GM21526 (cell line): ENCODE data around the gene CPNE5.

Source experiments
- ATAC-seq: cut with Tn5 transposase; IDR thresholded peaks from one replicate; pipeline ENCODE4 v1.9.1; 2021; ENCODE audit warnings: moderate library complexity; ENCODE audit not compliant: unreplicated experiment, low FRiP score

The CPNE5 gene

GRCh38 chr6:36692220-36692619 lies 147.0 kb downstream of the CPNE5 start:
- no peak for ATAC-seq

- ATAC-seq, result no peak
These were observed 147.6 kb downstream of the CPNE5 start for GRCh38 chr6:36691612-36692011.

GRCh38 chr6:36691011-36691410 lies 148.2 kb downstream of the CPNE5 start:
- ATAC-seq, result no peak
